Umbilical cord (tissue), 2 donors: ENCODE measurements around the gene BMPR2. TPM values are rescaled to one million over a fixed set of nuclear protein-coding genes. Genes with fewer than 3 reads are reported as not detected.
A peak's percentile ranks its signal among the peaks of the same experiment; 100 is the strongest.
"Not testable (repeated sequence)": the region's sequence is repeated elsewhere in the genome, so short reads cannot be mapped to it uniquely, and the experiment has no call there.

Source experiments
- DNase-seq: peaks from one replicate; pipeline ENCODE4 v3.0.0-alpha.2; 2015; ENCODE audit warnings: low spot score
- total RNA-seq: library from RNA; depleted of rRNA; stranded (reverse); fragments of >200 nt; gene quantifications from one replicate; pipeline ENCODE4 v1.2.3, GENCODE V29; 2014; ENCODE audit warnings: low replicate concordance; ENCODE audit not compliant: insufficient read depth

BMPR2 gene
- total RNA-seq = 37.6 TPM

GRCh38 chr2:202375609-202376408 is at the start of gene BMPR2:
TSS of gene BMPR2 (plus strand) at chr2:202376327. CDS start at chr2:202377475, 1,148 bp downstream.
- peak; percentile 96 for DNase-seq

- DNase-seq = peak; percentile 61
Observed at GRCh38 chr2:202327858-202328257, 48.3 kb upstream of the BMPR2 start.

GRCh38 chr2:202335791-202336467 is 40.2 kb upstream of the BMPR2 start:
- DNase-seq = no peak

- no peak for DNase-seq
Observed at GRCh38 chr2:202337151-202337550, 39.0 kb upstream of the BMPR2 start.

- DNase-seq = peak; percentile 73
Observed at GRCh38 chr2:202337706-202338346, 38.3 kb upstream of the BMPR2 start.

- no peak for DNase-seq
Observed at GRCh38 chr2:202339071-202339870, 36.9 kb upstream of the BMPR2 start.

- DNase-seq = no peak
Observed at GRCh38 chr2:202344178-202344577, 31.9 kb upstream of the BMPR2 start.

GRCh38 chr2:202346180-202346579 is 29.9 kb upstream of the BMPR2 start:
- DNase-seq = no peak

GRCh38 chr2:202353430-202353829 is 22.7 kb upstream of the BMPR2 start:
- no peak for DNase-seq

- no peak for DNase-seq
Observed at GRCh38 chr2:202355993-202356505, 20.1 kb upstream of the BMPR2 start.

- DNase-seq = not testable (repeated sequence)
Observed at GRCh38 chr2:202358924-202359323, 17.2 kb upstream of the BMPR2 start.

- no peak for DNase-seq
Observed at GRCh38 chr2:202360646-202361045, 15.5 kb upstream of the BMPR2 start.

- DNase-seq = no peak
Observed at GRCh38 chr2:202361108-202361507, 15.0 kb upstream of the BMPR2 start.

GRCh38 chr2:202373490-202373889 is 2.6 kb upstream of the BMPR2 start:
- DNase-seq = peak; percentile 59

- not testable (repeated sequence) for DNase-seq
Observed at GRCh38 chr2:202374383-202374782, 1.7 kb upstream of the BMPR2 start.

GRCh38 chr2:202375033-202375608 is 1.0 kb upstream of the BMPR2 start:
- peak; percentile 80 for DNase-seq

GRCh38 chr2:202376460-202377206 is 506 bp downstream of the BMPR2 start:
- DNase-seq = no peak

GRCh38 chr2:202377207-202377761 is 1.2 kb downstream of the BMPR2 start:
- peak; percentile 21 for DNase-seq

GRCh38 chr2:202378001-202378400 is 1.9 kb downstream of the BMPR2 start:
- peak; percentile 17 for DNase-seq
